Pulmonary artery endothelial cell (primary cell): Measurements from ENCODE around the gene ZNF554. TPM values are rescaled to one million over a fixed set of nuclear protein-coding genes. Genes with fewer than 3 reads are reported as not detected.

Experiments
- DNase-seq: peaks from one replicate; pipeline ENCODE4 v3.0.0-alpha.2; 2011; ENCODE audit warnings: low read depth, low spot score
- total RNA-seq: library from RNA; depleted of rRNA; stranded (reverse); fragments of >200 nt; gene quantifications from 2 replicates; pipeline ENCODE4 v1.2.3, GENCODE V29; 2014

ZNF554 gene
- total RNA-seq, 1 donor from 2014 or later, result 3.2 TPM

GRCh38 chr19:2827840-2828489 is 8.3 kb downstream of the ZNF554 start:
- DNase-seq, result no peak

GRCh38 chr19:2834294-2834871 is 14.7 kb downstream of the ZNF554 start:
- DNase-seq, result no peak

- DNase-seq, result no peak
These were observed 17.8 kb downstream of the ZNF554 start for GRCh38 chr19:2837430-2837829.

DNA sequence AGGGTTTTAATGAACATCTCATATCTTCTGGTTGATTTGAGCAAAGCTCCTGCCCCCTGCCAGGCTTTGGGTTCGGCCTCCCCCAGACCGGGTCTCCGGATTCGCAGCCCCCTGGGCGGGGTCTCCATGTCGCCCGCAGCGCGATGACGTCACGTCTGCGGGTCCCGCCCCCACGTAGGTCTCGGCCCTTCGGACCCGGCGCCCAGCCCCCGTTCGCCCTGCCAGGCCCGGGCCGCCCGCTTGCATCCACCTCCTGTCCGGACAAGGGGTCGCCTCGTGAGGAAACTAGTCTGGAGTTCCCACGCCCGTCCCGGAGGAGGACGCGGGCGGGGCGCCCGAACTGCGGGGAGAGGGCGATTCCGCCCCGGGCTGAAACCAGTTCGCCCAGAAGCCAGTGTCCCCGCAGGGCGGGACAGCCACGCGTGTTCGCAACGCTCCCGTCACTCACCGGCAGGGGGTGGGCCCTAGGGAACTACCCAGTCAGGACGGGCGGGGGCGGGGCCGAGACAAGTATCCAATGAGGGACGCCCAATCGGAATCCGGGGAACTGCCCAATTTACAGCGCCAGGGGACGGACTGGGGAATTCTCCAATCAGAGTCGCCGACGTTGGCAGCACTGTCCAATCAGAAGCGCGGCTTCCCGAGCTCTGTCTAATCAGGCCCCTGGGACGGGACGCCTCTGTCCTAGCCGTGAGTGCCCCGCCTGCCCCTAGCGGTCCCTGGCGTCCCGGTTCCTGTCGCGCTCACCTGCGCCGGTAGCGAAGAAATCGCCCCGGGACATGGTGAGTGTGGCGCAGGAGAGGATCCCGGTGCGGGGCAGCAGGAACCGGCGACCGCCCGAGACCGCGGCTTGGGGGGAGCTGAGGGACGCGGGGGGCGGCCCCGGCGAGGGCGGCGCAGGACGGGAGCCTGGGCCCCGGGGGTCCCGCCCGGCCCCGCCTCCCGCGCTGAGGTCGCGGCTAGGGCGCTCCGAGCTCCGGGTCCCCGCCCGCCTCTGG is 21.4 kb downstream of the ZNF554 start, which contains the start of gene ZNF555:
Gene ZNF555, plus strand, starts transcription at position 682 of the 998 bp plus-strand sequence. Its CDS starts 98 bp downstream, at position 780.
- peak; percentile 97 for DNase-seq

DNA sequence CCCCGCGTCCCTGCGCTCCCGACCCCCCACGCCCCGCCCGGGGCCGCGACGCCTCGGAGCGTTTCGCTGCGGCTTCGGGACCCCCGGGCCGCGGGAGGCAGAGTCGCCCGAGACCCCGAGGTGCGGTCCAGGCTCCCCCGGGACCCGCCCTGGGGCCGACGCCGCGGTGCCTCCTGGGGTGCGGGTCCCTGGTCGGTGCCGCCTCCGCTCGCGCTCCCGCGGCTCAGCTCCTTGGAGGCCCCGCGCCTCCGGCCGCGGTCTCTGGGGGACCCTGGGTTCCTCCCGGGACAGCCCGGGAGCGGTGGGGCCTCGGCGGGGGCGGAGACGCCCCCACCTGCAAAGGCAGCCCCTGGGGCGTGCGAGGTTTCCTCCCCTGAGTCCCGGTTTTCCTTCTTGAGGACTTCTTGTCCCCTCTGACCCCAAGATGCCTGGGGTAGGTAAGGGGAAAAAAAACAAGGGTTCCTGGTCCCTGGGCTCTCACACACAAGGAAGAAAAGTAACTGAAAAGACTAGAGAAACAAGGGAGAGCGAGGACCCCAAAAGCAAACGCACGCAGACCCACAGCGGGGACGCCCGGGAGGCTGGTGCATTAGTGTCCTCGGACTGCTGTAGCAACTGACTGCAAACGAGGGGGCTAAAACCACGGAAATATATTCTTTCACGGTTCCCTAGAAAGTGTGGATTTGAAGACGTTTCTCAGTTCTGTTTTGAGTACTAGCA is 22.3 kb downstream of the ZNF554 start:
- no peak for DNase-seq

GRCh38 chr19:2845107-2845506 is 25.4 kb downstream of the ZNF554 start:
- DNase-seq, result no peak

- DNase-seq, result no peak
These were observed 26.7 kb downstream of the ZNF554 start for GRCh38 chr19:2846180-2846894.

- DNase-seq, result no peak
These were observed 27.8 kb downstream of the ZNF554 start for GRCh38 chr19:2847507-2847906.

GRCh38 chr19:2848616-2849015 is 28.9 kb downstream of the ZNF554 start:
- no peak for DNase-seq

GRCh38 chr19:2850256-2850925 is 30.7 kb downstream of the ZNF554 start:
- DNase-seq, result no peak

- DNase-seq, result no peak
These were observed 32.9 kb downstream of the ZNF554 start for GRCh38 chr19:2852598-2852997.

GRCh38 chr19:2853015-2853606 is 33.4 kb downstream of the ZNF554 start:
- no peak for DNase-seq

- DNase-seq, result no peak
These were observed 35.2 kb downstream of the ZNF554 start for GRCh38 chr19:2854849-2855248.

DNA sequence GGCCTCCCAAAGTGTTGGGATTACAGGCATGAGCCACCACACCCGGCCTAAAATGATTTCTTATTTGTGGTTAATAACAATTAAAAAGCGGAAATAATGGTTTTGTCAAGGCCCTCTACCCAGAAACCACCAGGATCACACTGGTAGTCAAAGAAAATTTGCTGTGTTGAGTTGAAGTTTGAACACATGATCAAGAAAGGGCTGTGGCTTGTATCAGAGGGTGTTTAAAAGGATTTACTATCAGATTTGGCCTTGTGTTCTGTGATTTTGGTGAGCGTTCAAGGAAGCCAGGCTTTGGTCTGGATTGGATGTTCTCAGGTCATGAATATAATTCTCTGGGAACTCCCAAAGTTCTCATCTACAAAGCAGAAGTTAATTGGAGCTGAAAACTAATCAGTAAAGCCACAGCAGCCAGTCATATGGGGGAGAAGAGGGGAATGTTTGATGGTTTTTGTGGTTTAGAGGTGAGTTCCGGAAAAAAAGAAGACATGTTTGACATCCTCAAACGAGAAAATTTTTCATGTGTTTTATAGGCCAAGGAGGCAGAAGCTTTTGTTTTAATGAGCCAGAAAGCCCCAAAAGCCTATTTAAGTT is 36.9 kb downstream of the ZNF554 start:
- no peak for DNase-seq

DNA sequence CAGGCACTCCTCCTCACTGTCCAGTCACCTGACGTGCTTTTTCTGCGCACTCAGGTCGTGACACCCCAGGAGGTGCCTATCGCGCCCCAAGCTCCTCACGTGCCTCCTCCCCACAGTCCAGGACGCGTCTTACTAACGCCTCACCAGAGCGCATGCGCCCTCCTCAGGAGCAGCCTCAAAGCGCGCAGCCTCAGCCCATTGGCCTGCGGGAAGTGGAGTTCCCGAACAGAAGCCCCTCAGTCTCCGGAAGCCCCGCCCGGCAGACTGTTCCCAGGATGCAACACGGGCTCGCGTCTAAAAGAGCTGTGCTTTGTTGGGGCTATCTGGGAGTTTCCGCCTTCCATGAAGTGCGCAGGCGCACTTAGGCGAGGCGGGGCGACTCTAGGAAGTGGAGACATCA is 39.2 kb downstream of the ZNF554 start:
- no peak for DNase-seq

- no peak for DNase-seq
These were observed 44.1 kb downstream of the ZNF554 start for GRCh38 chr19:2863816-2864215.

DNA sequence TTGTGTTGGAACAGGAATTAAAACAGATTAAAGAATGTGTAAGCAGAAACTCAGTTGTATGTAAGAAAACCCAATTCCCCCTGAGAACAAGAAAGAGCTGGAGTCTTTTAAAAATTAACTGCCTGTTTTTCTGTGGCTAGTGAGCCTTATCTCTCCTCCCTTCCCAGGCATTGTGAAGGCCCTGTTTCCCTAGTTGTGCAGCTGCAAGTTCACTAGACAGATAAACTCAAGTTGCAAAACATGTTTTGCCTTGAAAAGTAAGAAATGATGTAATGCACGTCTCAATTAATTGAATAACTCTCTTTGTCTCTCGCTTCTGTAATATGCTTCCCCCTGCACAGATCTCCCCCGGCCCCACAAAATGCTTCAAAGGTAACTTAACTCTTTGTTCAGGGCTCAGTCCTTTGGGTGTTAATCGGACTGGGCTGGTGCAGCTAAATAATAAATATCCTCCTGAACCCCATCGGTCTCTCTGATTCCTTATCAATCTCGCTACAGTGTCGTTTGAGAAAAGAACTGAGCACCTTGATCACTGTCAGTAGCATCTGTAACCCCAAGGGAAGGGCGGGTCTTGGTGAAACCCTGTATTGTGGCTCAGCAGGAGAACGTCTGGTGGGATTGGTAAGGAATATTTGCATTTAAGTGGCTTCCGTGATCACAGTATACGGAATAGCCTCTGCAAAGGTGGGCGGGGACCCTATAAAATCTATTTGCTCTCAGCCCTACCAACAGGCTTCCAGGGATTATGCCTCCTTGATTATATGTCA is 45.8 kb downstream of the ZNF554 start:
- no peak for DNase-seq

DNA sequence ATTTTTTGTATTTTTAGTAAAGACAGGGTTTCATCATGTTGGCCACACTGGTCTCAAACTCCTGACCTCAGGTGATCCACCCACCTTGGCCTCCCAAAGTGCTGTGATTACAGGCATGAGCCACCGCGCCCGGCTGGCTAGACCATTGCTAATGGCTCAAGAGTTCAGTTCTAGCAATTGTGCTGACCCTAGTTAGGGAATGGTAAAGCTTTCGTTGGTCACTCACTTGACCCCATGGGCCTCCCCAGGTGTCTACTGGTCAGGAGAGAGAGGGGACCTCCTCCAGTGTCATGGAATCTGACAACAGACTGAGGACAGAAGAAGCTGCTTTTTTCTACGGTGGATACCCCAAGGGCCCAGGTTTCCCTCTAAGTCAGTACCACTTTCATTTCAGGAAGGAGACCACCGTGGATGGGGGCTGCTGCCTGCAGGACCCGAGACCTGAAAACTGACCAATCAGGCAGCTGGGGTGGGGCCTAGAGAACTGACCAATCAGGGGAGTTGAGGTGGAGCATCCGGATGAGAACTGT is 46.9 kb downstream of the ZNF554 start:
- no peak for DNase-seq
